K562 (cell line): ENCODE measurements around the gene FCRL6. TPM values are rescaled to one million over a fixed set of nuclear protein-coding genes. Genes with fewer than 3 reads are reported as not detected.

ENCODE experiments used
- CREM ChIP-seq: IDR thresholded peaks from 2 replicates; pipeline ENCODE4 v1.6.1; 2014; ENCODE audit warnings: antibody characterized with exemption, low read depth
- E2F6 ChIP-seq, 2 experiments: IDR thresholded peaks; 2 replicates each; pipeline ENCODE4 v1.6.1; 2011; ENCODE audit warnings: borderline replicate concordance in 1 of 2, control low read depth in 1 of 2, low read depth in 1 of 2, low read length in 1 of 2, mild to moderate bottlenecking in 1 of 2, mixed read lengths in 1 of 2, moderate library complexity in 1 of 2; ENCODE audit not compliant: insufficient read depth in 1 of 2, insufficient read length in 1 of 2, poor library complexity in 1 of 2, severe bottlenecking in 1 of 2; ENCODE audit errors: extremely low read depth in 1 of 2
- HMBOX1 ChIP-seq: sonication (generic); IDR thresholded peaks from 2 replicates; pipeline ENCODE4 v1.6.1; 2016
- IRF2 ChIP-seq: sonication (generic); formaldehyde crosslinking; IDR thresholded peaks from 2 replicates; pipeline ENCODE4 v1.8.1; 2022; ENCODE audit warnings: mild to moderate bottlenecking, missing genetic modification reagents
- MED1 ChIP-seq: sonication (generic); formaldehyde crosslinking; IDR thresholded peaks from 2 replicates; pipeline ENCODE4 v1.8.1; 2023; ENCODE audit warnings: missing genetic modification reagents, borderline replicate concordance
- SMARCE1 ChIP-seq: fragments of 450-650 bp; IDR thresholded peaks from 2 replicates; pipeline ENCODE4 v1.7.1; 2016; ENCODE audit warnings: mild to moderate bottlenecking
- polyA plus RNA-seq, 8 experiments: library from polyadenylated mRNA; depleted of rRNA in 4 of 8; stranded (reverse) in 5 of 8; unstranded in 3 of 8; fragments of >200 nt; fragmentation: Nextera tagmentation in 2 of 8; fragmentation: Illumina TruSeq in 1 of 8; extraction: Ambion mirVana in 2 of 8; extraction: Trizol in 1 of 8; gene quantifications; 2 replicates each; pipeline versions ENCODE4 v1.2.1 to v1.2.3, GENCODE V29; 2011 to 2014; ENCODE audit warnings: inconsistent platforms in 1 of 8, missing spikeins in 1 of 8
- total RNA-seq, 7 experiments: library from RNA; depleted of rRNA in 6 of 7; stranded (reverse); fragments of >200 nt in 6 of 7; fragmentation: Illumina TruSeq in 2 of 7; extraction: Trizol in 2 of 7; gene quantifications; 2 replicates each; pipeline versions ENCODE4 v1.2.1 to v1.2.3, GENCODE V29; 2011 to 2021; ENCODE audit warnings: low replicate concordance in 1 of 7
- TF ChIP-seq, protein P1 (sequence below): sonication (generic); formaldehyde crosslinking; IDR thresholded peaks from 2 replicates; pipeline ENCODE4 v1.8.0; 2022; ENCODE audit warnings: mild to moderate bottlenecking, missing genetic modification reagents

Gene FCRL6
- total and polyA plus RNA-seq, 9 of the 15 experiments (the other 6 are each of a cell fraction or from before 2014, with no cell fraction given): not detected

- TF ChIP-seq, protein P1, sequence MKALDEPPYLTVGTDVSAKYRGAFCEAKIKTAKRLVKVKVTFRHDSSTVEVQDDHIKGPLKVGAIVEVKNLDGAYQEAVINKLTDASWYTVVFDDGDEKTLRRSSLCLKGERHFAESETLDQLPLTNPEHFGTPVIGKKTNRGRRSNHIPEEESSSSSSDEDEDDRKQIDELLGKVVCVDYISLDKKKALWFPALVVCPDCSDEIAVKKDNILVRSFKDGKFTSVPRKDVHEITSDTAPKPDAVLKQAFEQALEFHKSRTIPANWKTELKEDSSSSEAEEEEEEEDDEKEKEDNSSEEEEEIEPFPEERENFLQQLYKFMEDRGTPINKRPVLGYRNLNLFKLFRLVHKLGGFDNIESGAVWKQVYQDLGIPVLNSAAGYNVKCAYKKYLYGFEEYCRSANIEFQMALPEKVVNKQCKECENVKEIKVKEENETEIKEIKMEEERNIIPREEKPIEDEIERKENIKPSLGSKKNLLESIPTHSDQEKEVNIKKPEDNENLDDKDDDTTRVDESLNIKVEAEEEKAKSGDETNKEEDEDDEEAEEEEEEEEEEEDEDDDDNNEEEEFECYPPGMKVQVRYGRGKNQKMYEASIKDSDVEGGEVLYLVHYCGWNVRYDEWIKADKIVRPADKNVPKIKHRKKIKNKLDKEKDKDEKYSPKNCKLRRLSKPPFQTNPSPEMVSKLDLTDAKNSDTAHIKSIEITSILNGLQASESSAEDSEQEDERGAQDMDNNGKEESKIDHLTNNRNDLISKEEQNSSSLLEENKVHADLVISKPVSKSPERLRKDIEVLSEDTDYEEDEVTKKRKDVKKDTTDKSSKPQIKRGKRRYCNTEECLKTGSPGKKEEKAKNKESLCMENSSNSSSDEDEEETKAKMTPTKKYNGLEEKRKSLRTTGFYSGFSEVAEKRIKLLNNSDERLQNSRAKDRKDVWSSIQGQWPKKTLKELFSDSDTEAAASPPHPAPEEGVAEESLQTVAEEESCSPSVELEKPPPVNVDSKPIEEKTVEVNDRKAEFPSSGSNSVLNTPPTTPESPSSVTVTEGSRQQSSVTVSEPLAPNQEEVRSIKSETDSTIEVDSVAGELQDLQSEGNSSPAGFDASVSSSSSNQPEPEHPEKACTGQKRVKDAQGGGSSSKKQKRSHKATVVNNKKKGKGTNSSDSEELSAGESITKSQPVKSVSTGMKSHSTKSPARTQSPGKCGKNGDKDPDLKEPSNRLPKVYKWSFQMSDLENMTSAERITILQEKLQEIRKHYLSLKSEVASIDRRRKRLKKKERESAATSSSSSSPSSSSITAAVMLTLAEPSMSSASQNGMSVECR (CRISPR knock-in tag): no peak
- no peak for TF ChIP-seq CREM
- TF ChIP-seq SMARCE1: no peak
- TF ChIP-seq HMBOX1: no peak
- no peak for TF ChIP-seq MED1 (CRISPR knock-in tag)
- TF ChIP-seq E2F6 (IDR thresholded peaks at IDR 0.05; ENCODE audit: borderline replicate concordance in 1 of 2, extremely low read depth in 1 of 2, insufficient read depth in 1 of 2, insufficient read length in 1 of 2, low read depth in 1 of 2, low read length in 1 of 2, poor library complexity in 1 of 2, severe bottlenecking in 1 of 2): no peak
- TF ChIP-seq IRF2: no peak
- TF ChIP-seq, all 486 proteins: peak for 0
Observed at GRCh38 chr1:159799446-159799985, 2.6 kb upstream of the FCRL6 start (continued).
